DMS 273 (cell line): ENCODE data around the gene PSMC1.
A peak's percentile ranks its signal among the peaks of the same experiment; 100 is the strongest.
"Not testable (repeated sequence)": the region's sequence is repeated elsewhere in the genome, so short reads cannot be mapped to it uniquely, and the experiment has no call there.

ENCODE experiments used
- DNase-seq: peaks from one replicate; lab custom pipeline; 2025; ENCODE audit not compliant: unreplicated experiment; lab: John Stamatoyannopoulos, UW

The PSMC1 gene

DNA sequence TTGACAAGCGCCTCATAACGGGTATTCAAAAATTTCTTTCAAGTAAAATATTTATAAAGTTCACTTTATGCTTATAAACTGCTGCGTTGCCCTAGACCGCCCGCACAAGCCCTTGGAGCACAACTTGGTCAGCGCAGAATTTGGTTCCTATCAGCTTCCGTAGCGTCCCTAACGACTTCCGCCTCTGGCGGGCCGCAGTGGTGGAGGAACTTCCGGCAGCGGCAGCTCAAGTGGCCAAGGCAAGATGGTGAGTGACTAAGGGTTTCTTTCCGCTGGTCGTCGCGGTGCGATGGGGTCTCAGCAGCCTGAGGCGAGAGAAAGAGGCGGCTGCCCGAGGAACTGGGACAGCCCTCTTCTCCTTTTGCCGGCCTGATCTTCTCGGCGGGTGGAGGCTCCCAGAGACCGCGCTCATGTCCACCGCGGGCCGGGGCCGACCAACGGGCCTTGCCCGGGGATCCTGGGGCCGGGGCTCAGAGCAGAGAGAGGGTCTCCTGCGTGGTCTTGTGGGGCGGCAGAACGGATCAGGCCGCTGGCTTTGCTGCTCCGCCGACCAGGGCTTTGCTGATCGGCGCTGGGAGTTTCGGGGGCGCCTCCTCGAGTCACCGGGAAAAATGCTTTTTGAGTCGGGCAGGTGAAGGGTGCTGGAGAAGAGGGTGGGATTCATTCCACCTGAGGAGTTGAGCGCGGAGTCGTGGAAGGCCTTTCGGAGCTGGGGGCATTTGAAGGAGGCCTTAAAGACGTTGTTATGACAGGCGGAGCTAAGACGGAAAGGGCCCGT is at the start of gene PSMC1:
Gene PSMC1 (plus strand): TSS at position 200 of the 778 bp plus-strand sequence. CDS start 45 bp downstream, at position 245.
- DNase-seq: peak; percentile 96

DNA sequence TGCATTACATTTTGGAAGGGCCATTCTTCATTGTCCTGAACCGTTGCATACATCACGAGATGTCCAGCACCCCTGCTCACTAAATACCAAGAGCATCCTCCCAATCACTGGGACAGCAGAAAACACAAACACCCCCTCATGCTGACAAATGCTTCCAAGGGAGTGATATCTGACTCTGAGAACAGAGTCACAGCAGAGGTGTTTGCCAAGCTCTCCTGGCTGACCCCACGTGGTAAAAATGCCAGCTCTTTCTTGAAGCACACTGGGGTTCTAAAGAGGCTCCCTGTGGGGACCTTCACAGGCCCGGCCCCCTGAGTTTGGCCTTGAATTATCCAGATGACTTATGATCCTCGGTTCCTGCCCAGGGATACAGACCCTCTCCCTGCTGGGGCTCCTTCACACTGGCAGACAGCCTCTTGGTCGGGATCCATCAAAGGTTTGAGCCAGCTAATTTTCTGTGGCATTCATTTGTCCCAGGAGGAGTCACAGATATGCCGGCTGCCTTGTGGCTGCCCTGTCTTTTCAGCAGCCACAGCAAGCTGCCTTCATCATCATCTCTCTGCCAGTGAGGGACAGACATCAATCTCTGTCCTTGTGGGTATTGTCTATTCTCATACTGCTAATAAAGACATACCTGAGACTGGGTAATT is 43.1 kb upstream of the PSMC1 start:
- no peak for DNase-seq

GRCh38 chr14:90228478-90228877 is 27.9 kb upstream of the PSMC1 start:
- DNase-seq: no peak

GRCh38 chr14:90229942-90230341 is 26.4 kb upstream of the PSMC1 start:
- DNase-seq: not testable (repeated sequence)

DNA sequence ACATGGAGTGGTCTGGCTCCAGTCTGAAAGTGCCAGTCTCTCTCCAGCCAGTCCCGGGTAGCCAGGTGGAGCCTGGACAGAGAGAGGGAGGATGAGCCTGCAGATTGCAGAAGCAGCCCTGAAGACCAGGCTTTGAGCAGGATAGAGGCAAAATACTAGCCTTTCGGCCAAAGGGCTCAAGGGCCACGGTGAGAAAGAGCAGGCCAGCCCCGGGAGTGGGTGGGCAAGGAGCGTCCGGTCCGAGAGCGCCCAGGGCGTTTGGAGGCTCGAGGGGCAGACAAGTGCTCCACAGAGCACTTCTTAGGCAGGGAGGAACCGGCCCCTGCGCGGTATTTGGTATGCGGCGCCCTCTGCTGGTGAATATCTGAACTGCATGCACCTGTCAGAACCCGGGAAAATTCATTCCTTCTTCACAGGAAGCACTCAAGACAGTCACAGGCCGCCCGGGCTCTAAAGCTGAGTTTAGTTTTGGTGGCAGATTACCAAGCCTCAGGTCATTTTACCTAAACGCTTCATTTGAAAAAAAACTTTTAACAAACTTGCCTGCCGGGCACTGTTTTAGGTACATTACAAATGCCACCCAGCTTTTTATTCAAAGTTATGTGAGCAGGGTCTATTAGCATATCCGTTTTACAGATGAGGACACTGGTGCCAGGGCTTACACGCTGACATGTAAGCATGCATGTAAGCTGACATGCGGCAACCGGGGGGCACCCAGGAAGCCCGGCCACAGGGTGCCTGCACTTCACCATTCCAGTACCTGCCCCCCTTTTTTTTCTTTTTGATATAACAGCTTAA is 21.0 kb upstream of the PSMC1 start:
- peak; percentile 82 for DNase-seq

DNA sequence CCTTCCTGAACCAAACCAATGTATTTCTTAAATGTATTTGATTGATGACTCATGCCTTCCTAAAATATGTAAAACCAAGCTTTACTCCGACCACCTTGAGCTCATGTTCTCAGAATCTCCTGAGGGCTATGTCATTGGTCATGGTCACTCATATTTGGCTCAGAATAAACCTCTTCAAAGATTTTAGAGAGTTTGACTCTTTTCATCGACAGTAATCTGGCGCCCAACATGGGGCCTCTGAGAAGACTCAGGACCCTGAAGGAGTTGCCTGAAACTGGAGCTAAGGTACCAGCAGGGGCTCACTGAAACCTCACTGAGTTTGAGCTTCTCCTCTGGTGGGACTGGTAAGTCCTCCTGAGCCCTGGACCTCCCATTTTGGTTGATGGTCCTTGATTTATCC is 17.2 kb upstream of the PSMC1 start:
- DNase-seq: peak; percentile 26

- DNase-seq: no peak
These were observed 13.9 kb upstream of the PSMC1 start for GRCh38 chr14:90242444-90242843.

- no peak for DNase-seq
These were observed 9.4 kb upstream of the PSMC1 start for GRCh38 chr14:90246936-90247335.

DNA sequence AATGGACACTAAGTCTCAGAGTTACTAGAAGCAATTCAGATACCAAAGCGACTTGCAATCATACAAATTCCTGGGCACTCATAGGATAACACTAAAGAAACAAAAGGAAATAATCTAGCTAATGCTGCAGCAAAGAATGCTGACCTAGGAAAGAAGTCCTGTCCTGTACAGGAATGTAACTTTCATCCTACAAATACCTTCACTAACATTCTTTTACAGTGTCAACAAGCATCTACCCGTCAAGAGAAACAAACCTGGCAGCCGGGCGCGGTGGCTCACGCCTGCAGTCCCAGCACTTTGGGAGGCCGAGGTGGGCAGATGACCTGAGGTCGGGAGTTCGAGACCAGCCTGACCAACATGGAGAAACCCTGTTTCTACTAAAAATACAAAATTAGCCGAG is 8.9 kb upstream of the PSMC1 start:
- DNase-seq: not testable (repeated sequence)

GRCh38 chr14:90248594-90248993 is 7.8 kb upstream of the PSMC1 start:
- no peak for DNase-seq

DNA sequence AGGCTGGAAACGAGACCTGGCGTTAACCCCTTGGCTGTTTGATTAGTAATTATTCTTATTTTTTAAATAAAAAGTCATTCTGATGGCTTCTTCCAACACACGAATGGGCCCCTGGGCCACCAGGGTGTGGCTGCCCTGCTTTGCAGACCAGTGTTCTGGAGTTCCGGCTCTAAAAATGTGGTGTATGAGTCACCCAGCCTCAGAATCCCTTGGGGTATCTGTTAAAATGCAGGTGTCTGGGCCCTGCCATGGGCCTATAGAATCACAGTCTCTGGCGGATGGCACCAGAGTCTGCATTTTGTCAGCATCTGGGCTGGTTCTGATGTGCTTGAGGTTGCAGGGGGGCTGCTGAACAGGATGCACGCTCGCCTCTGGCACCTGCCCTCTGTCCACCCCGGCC is 2.5 kb upstream of the PSMC1 start:
- no peak for DNase-seq

- DNase-seq: peak; percentile 17
These were observed 482 bp upstream of the PSMC1 start for GRCh38 chr14:90255871-90256270.

DNA sequence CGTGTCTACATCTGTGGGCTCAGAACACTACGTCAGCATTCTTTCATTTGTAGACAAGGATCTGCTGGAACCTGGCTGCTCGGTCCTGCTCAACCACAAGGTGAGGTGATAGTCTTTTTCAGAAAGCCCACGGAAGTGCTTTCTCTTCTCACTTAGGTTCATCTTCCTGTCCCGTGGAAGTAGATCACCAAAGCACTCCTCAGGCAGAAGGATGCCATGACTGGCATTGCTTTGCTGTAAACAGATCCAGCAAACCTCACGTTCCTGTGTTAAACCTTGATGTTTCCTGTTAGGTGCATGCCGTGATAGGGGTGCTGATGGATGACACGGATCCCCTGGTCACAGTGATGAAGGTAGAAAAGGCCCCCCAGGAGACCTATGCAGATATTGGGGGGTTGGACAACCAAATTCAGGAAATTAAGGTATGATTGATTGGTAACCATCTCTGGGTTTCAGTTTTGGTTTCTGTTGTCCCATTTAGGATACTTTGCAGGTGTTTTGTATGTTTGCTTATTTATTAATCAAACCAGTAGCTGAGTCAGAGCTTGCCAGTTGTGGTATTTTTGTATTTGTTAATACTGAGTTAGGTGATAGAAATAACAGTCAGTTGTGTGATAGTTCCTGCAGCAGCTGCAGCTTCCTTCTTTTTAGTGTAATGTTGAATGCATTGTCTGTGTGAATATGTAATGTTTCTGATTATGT is 7.5 kb downstream of the PSMC1 start:
- DNase-seq: no peak

GRCh38 chr14:90266441-90267154 is 10.2 kb downstream of the PSMC1 start:
- no peak for DNase-seq

- no peak for DNase-seq
These were observed 12.1 kb downstream of the PSMC1 start for GRCh38 chr14:90268420-90268819.

DNA sequence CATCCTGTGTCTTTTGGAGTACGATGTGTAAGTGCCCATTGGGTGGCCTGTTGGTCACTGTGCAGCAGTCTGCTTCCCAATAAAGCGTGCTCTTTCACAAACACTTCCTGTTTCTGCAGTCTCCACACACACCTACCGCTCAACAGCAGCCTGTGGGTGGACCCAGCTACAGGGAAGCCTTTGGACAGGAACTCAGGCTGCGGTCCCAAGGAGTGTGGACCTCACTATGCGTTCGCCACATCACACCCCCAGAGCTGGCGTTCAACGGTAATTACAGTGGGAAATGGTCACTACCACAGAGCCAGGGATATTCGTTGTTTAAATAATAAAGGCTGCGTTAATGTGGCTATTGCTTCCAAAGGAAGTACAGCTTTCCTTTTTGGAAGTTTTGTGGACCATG is 16.2 kb downstream of the PSMC1 start:
- no peak for DNase-seq

- no peak for DNase-seq
These were observed 17.2 kb downstream of the PSMC1 start for GRCh38 chr14:90273532-90273931.

- peak; percentile 42 for DNase-seq
These were observed 17.7 kb downstream of the PSMC1 start for GRCh38 chr14:90274019-90274418.

DNA sequence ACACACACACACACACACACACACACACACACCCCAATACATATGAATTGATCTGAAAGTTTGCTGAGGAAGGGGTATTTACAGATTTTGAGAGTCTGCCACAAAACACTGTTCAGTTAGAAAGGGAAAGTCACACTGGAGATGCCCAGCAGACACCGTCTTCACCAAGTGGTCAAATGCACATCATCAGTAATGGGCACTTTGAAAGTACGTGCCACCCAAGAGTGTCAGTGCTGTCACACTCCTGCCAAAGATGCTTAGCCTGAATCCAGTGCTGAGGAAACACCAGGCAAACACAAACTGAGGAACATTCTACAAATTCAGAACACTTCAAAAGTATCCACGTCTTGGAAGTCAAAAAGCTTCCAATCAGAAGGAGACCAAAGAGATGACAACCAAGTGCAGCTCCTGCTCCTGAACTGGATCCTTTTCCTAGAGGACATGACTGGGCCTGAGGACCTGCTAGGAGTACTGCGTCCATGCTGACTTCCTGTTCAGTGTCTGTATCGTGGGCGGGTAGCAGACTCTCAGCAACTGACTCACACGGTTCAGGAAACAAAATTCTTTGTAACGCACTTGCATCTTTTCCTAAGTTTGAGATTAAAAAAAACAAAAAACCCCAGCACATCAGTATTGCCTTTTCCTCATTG is 18.6 kb downstream of the PSMC1 start:
- DNase-seq: no peak

DNA sequence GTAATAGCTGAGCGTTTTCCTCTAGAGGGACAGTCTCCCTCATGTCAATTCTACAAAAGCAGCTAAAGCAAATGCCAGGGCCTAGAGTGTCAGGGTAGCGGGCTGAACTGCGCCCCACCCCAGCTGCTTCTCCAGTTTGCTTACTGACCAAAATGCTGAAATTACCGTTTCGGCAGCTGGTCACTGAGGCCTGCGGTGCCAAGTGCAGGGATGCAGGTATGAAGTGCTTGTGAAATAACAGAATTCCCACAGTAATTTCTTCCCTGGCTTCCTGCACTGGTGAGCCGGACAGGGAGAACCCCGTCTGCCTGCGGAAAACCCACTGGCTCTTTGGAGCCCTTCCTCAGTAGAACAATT is 19.1 kb downstream of the PSMC1 start:
- DNase-seq: no peak
